Limb (tissue), 2 donors: ENCODE measurements around the gene SSBP4.

ENCODE experiments used
- DNase-seq, 2 donors: peaks; one replicate each; pipeline ENCODE4 v3.0.0-alpha.2; 2016; ENCODE audit errors: extremely low spot score in 2 of 2

The SSBP4 gene

DNA sequence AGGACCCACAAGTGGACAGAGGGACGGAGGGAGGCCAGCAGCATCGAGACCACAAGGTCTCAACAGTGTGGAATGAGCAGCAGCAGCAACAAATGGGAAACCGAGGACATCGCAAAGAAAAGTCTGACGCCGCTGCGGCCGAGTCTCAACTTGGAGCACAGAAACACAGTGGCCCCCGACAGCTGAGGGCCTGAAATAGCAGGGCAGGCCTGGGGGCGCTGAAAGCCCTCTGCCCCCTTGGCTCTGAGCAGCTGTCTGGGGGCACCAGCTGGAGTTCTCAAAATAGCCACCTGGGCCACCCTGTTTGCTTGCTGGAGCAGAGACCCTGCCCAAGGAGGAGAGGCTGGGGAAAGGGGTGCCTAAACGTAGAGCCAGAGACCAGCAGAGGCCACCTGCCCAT is 24.6 kb downstream of the SSBP4 start:
- no peak for DNase-seq

GRCh38 chr19:18444513-18444912 is 25.3 kb downstream of the SSBP4 start:
- DNase-seq, result no peak

DNA sequence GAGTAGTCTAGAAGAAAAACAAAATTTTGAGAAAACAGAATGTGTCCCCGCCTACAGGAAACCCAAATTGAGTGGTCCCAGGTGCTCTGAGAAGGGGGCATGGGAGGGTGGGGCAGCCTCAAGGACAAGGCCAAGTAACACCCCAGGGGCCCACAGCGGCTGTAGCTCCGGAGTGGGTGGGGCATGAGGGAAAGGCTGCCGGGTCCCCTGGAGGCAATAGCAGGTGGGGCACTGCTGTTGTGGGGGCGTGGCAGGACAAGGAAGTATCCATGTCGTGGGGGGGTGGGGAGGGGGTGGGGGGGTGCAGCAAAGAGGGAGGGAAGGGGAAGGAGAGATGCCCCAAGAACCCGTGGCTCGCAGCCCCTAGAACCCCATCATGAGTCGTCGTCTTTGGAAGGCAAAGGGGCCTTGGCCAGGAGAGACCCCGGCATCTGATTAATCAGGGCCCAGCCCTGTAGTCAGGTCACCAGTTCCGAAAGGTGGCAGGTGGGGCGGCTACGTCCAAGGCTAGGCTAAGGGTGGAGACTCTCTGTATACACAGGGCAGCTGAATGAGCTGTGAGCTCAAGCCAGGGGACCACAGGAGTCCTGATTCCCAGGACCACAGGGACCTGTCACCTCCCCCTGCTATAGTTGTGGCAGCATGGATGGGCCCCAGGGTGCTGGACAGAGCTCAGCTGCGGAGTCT is 26.2 kb downstream of the SSBP4 start:
- no peak for DNase-seq

DNA sequence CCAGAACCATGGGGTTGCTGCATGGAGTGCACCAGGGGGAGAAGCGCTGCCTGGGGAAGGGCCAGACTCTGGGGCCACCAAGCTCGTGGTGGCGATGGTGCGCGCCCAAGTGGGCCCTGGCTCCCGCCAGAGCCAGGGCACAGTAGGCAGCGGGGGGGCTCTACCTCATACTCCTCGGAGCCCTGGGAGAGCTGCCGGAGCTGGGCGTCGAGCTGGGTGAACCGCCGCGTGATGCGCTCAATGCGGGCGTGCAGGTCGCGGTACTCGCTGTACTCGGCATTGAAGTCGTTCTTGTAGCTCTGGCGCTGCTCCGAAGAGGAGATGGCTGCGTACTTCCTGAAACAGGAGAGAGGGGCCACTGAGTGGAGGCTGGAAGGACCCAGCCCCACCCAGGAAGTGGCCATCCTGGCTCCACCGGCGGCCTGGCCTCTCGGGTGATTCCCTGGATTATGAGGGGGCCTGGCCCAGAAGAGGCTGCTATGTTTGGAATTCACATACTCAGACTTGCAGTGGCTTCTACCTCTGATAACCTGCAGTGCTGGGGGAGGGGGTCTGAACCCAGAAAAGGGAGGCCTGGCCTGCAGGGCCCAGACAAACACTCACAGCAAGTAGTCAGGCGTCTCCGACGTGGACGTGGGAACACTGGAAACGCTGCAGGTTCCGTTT is 27.1 kb downstream of the SSBP4 start:
- no peak for DNase-seq

GRCh38 chr19:18446811-18447359 is 27.7 kb downstream of the SSBP4 start:
- DNase-seq, result no peak

DNA sequence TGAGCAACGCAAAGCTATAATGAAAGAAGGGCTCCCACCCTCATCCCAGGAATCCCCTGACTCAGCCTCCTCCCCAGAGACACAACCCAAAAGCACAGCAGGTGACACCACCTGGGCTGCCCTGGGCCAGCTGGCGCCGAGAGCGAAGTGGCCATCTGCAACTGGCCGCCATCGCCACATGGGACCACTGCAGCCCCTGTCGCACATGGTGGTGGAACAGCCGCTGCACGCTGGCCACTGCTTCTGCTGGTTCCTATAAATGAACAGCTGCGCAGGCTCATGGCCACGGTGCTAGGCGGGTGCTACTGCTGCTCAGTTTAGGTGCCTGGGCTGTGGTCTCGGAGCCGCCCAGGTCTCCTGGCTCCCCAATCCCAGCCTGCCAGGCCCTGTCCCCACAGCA is 30.4 kb downstream of the SSBP4 start:
- no peak for DNase-seq

- no peak for DNase-seq
Measured at GRCh38 chr19:18450021-18450930, 31.1 kb downstream of the SSBP4 start.

DNA sequence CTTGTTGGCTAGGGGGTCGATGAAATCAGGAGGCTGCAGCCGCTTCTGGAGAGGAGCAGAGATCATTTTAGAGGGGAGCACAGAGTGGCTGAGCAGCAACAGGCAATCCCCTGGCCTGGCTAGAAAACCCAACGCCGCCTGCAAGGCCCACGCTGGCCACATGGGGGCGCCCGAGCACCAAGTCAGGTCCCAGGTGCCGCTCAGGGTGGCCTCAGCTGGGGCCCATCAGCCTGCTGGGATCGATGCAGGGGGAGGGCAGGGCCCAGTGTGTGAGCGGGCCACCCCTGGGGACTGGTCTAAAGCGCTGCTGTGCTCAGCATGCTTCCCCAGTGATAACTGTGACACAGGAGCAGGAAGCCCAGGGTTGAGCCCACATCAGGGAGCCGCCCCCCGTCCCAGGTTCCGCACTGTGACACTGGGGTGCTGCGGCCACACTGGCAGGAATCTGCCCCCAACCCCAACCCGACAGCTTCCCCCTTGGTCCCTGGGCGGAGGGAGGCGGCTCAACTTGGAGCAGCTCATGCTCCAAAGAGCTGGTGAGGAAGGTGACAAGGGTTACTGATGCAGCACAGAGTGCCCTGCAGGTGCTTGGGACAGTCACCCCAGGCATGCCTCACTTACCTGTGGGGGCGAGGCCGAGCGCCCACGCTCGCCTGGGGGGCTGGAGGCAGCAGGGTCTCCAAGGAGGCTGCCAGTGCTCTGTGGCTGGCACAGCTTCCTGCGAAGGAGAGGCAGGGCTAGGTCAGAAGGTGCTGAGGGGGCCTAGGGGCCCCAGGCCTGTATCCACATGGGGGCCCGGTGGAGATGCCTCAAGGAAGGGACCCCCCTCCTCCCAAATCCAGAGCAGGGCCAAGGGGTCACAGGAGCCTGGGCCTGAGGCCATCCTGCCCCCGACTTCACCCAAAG is 32.0 kb downstream of the SSBP4 start:
- DNase-seq, result peak; percentile 60 to 94

GRCh38 chr19:18452386-18452785 is 33.2 kb downstream of the SSBP4 start:
- DNase-seq, result no peak

DNA sequence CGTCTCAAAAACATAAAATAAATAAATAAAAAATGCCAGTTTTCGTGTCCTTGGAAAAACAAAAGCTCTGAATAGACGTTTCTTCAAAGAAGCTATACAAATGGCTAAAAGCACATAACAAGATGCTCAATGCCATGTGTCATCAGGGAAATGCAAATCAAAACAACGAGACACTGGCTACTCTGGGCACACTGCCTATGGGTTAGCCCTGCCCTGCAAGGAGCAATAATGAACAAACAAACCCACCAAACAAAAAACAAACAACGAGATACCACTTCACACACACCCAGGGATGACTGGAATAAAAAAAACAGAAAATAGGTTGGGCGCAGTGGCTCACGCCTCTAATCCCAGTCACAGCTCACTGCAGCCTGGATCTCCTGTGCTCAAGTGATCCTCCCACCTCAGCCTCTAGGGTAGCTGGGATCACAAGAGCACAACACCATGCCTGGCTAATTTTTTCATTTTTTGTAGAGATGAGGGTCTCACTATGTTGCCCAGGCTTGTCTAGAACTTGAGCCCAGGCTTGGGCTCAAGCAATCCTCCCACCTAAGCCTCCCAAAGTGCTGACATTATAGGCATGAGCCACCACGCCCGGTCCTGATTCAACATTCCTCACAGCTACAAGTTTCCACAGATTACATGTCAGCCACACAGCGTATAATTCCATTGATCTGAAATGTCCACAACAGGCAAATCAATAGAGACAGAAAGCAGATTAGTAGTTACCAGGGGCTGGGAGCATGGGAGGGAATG is 34.2 kb downstream of the SSBP4 start:
- no peak for DNase-seq

GRCh38 chr19:18456279-18456678 is 37.1 kb downstream of the SSBP4 start:
- no peak for DNase-seq

GRCh38 chr19:18456974-18457373 is 37.8 kb downstream of the SSBP4 start:
- no peak for DNase-seq

DNA sequence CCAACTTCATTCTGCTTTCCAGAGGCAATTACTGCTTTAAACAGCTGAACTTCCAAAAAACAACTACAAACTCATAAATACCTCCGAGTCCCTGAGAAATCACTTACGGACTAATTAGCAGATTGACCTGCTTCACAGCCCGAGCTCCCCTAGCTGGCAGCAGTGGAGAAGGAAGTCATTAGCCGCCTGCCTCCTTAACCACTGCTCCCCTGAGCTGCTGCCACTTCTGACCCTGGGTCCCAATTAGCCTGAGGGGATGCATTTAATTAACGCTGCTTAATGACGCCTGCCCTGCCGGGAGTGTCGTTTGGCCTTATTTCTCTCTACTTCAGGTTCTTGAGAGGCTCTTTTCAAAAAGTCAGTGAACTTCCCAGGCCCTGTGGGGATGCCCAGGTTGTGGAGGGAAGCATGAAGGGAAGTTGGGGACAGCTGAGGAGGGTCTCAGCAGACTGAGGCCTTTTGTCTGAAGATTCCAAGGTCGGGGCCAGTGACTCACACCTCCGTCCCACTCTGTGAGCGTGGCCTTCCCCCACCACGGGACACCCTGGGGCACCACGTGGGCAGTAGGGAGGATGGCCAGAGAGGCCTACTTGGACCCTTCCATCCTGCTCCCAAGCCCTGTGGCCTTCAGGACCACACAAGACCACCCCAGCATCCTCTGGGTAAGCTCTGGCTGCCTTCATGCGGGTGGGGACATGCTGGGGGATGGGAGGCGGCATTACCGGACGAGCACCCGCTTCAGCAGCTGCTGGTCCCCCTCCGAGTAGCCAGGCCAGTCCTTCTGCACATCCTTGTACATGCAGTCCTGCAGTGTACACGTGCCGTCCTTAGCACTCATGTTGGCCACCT is 38.5 kb downstream of the SSBP4 start:
- DNase-seq, result no peak

DNA sequence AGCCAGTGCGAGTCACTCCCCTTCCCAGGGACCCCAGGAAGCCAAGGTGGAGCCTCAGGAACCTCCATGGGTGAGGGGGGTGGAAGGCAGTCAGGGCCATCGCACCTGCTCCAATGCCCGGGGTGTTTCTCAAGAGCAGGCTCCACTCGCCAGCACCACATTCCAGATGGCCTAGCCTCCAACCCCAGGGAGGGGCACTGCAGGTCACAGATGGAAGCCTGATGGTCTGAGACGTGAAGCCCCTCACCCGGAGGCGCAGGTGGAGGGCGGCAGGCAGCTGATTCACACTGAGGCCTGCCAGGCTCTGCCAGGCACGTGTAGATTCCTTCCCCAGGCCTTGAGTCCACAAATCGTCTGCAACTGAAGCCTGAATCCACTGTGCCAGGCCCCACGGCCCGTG is 41.7 kb downstream of the SSBP4 start:
- DNase-seq, result no peak

GRCh38 chr19:18461471-18461870 is 42.3 kb downstream of the SSBP4 start:
- no peak for DNase-seq

DNA sequence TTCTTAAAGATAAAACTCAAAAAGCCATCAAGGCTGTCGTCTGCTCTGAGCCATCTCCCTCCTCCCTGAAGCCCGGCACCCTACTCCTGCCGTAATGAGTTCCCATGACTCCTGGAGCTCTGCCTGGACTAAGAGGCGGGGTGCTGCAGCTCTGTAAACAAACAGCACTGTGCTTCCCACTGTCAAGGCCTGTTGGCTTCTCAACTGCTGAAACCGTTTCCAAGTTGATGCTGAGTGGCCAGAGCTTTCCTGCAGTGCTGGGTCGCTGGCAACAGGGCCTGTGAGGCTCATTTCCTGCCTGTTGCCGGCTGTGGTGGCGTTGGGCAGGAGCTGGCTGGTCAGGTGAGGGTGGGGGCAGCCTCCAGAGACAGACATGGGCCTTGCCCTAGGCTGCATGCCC is 45.4 kb downstream of the SSBP4 start:
- DNase-seq, result no peak

- DNase-seq, result no peak
Measured at GRCh38 chr19:18465214-18465963, 46.2 kb downstream of the SSBP4 start.

- no peak for DNase-seq
Measured at GRCh38 chr19:18465964-18466339, 46.8 kb downstream of the SSBP4 start.

DNA sequence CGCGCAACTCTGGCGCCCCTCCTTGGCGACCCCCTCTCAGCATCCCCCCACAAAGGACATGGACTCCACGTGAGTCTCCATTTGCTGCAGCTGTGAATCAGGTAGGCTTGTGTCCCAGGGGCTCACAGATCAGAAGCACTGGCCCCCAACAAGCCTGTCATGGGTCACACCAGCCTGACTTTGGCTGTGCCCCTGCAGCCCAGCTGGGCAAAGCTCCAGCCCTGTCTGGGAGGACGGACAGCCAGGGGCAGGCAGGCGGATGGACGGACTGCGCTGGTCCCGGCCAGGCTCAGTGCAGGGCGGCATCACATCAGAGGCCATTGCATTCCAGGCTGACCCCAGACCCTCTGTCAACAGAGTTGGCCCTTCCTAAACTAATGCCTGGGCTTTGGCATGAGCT is 47.2 kb downstream of the SSBP4 start:
- no peak for DNase-seq
